ENCODE data around the gene IL5RA.

DNA sequence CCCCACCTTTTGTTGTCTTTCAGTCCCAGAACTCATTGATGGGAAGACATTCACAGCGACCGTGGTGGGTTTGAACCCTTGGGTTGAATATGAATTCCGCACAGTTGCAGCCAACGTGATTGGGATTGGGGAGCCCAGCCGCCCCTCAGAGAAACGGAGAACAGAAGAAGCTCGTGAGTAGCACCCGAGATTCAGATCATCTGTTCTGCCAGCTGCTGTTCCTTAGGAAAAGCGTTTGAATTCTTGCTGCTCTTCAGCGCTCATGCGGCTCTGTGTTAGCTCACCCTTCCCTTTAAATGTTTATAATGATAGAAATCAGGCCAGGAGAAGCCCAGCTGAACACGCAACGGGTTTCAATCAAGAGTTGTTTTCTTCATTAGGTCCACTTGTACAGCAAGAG, 73.0 kb downstream of the IL5RA start:
- TF ChIP-seq, protein P1, sequence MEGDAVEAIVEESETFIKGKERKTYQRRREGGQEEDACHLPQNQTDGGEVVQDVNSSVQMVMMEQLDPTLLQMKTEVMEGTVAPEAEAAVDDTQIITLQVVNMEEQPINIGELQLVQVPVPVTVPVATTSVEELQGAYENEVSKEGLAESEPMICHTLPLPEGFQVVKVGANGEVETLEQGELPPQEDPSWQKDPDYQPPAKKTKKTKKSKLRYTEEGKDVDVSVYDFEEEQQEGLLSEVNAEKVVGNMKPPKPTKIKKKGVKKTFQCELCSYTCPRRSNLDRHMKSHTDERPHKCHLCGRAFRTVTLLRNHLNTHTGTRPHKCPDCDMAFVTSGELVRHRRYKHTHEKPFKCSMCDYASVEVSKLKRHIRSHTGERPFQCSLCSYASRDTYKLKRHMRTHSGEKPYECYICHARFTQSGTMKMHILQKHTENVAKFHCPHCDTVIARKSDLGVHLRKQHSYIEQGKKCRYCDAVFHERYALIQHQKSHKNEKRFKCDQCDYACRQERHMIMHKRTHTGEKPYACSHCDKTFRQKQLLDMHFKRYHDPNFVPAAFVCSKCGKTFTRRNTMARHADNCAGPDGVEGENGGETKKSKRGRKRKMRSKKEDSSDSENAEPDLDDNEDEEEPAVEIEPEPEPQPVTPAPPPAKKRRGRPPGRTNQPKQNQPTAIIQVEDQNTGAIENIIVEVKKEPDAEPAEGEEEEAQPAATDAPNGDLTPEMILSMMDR (IDR thresholded peaks at IDR 0.05 in 8 of 11, conservative IDR thresholded peaks at IDR 0.05 in 3 of 11) = no peak
- TF ChIP-seq POLR2A (IDR thresholded peaks at IDR 0.05) (no peak), POLR2AphosphoS5 (IDR thresholded peaks at IDR 0.05) (no peak)

Measured in spleen (tissue), 7 donors.